SJCRH30 (cell line): Measurements from ENCODE around the gene FXYD7. TPM values are rescaled to one million over a fixed set of nuclear protein-coding genes. Genes with fewer than 3 reads are reported as not detected.
"Not testable (repeated sequence)": the region's sequence is repeated elsewhere in the genome, so short reads cannot be mapped to it uniquely, and the experiment has no call there.

Experiments
- DNase-seq, 2 experiments: peaks; one replicate each; pipeline ENCODE4 v3.0.0-alpha.2; 2015 to 2020
- H3K27ac ChIP-seq: fragments of 250-450 bp; sonication (Bioruptor Pico); 2 replicates; pipeline ENCODE4 v1.5.1; 2020; ENCODE audit warnings: mild to moderate bottlenecking, moderate library complexity
- H3K27me3 ChIP-seq: fragments of 250-450 bp; sonication (Bioruptor Pico); 2 replicates; pipeline ENCODE4 v1.5.1; 2020; ENCODE audit warnings: mild to moderate bottlenecking, moderate library complexity
- H3K36me3 ChIP-seq: fragments of 250-450 bp; sonication (Bioruptor Pico); 2 replicates; pipeline ENCODE4 v1.5.1; 2020; ENCODE audit warnings: mild to moderate bottlenecking, moderate library complexity
- H3K4me1 ChIP-seq: fragments of 250-450 bp; sonication (Bioruptor Pico); 2 replicates; pipeline ENCODE4 v1.5.1; 2020; ENCODE audit warnings: mild to moderate bottlenecking, moderate library complexity
- H3K4me3 ChIP-seq: fragments of 250-450 bp; sonication (Bioruptor Pico); 2 replicates; pipeline ENCODE4 v1.5.1; 2020; ENCODE audit warnings: mild to moderate bottlenecking, moderate library complexity
- H3K9me3 ChIP-seq: fragments of 250-450 bp; sonication (Bioruptor Pico); replicated peaks from 2 replicates; pipeline ENCODE4 v1.5.1; 2020; ENCODE audit warnings: mild to moderate bottlenecking, moderate library complexity
- total RNA-seq: library from RNA; depleted of rRNA; stranded (reverse); fragments of >200 nt; shearing (Covaris generic); gene quantifications from 2 replicates; pipeline ENCODE4 v1.2.3, GENCODE V29; 2014; rRNA removed

Gene FXYD7
- not detected in 2 replicates for total RNA-seq

- Histone ChIP-seq H3K36me3 (no peaks in the 10 kb centered on the region), H3K4me3 (no peak within 1 kb of the TSS), H3K4me1 (no peaks in the 10 kb centered on the region), H3K27ac (no peak within 1 kb of the TSS), H3K27me3 (peaks cover 18% of the 10 kb centered on the region; the same call in 1 of the 2 replicates), H3K9me3 (no peaks in the 10 kb centered on the region)
- DNase-seq, result no peak
Measured at GRCh38 chr19:35143231-35143715, at the start of gene FXYD7. Gene FXYD7, plus strand, starts transcription at chr19:35143255. Its CDS starts 79 bp downstream, at chr19:35143334.

GRCh38 chr19:35093430-35093829, 49.6 kb upstream of the FXYD7 start:
- Histone ChIP-seq H3K4me3 (no peak overlapping the region), H3K4me1 (peaks cover 4% of the 10 kb centered on the region; the same call in 1 of the 2 replicates), H3K27ac (no peak overlapping the region), H3K27me3 (0 out of 2 replicates have a peak, but pooled peaks cover 2% of the 10 kb centered on the region), H3K9me3 (no peaks in the 10 kb centered on the region), H3K36me3 (no peaks in the 10 kb centered on the region)
- DNase-seq, result no peak

DNA sequence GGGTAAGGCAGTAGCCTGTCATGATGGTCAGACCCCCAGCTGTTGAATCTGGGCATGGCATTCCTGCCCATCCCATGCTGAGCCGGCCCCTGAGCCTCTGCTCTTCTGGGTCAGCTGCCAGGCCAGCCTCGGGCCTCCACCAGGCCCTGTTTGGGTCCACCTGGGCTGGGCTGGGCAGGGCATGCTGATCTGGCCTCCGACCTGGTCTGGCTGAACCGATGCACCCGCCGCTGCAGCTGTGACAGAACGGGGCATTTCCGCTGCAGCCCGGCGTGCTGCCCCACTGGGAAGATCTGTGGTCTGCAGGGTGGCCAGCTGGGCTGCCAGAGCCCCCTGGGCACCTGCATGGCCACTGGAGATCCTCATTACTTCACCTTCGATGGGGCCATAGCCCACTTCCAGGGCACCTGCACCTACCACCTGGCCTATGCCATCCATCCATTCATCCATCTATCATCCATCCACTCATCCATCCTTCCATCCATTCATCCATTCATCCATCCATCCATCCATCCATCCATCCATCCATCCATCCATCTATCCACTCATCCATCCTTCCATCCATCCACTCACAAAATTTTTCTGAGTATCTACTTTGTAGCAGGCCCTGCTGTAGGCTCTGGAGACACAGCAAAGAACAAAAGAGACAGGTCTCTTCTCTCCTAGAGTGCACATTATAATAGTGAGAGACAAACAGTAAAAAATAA, 49.0 kb upstream of the FXYD7 start:
- 0 out of 2 replicates have a peak, but pooled peaks cover 2% of the 10 kb centered on the region for H3K27me3 ChIP-seq
- H3K27ac ChIP-seq, result no peak overlapping the region
- H3K4me3 ChIP-seq, result no peak overlapping the region
- no peaks in the 10 kb centered on the region for H3K36me3 ChIP-seq
- no peaks in the 10 kb centered on the region for H3K9me3 ChIP-seq
- no peak for DNase-seq
- no peaks in the 10 kb centered on the region; the same call in 1 of the 2 replicates for H3K4me1 ChIP-seq

DNA sequence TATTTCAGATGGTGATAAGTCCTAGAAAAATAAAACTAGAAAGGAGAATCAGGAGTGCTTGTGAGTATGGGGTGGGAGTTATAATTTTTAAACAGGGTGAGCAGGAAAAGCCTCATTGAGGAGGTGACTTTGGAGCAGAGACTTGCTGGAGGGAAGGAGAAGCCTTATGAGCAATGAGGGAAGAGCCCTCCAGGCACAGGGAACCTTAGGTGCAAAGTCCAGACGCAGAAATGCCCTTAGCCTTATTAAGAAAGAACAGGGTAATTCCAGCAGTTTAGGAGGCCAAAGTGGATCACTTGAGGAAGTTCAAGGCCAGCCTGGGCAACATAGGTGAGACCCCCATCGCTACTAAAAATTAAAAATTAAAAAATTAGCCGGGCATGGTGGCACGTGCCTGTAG, 48.4 kb upstream of the FXYD7 start:
- Histone ChIP-seq H3K27ac (no peak overlapping the region), H3K4me1 (no peaks in the 10 kb centered on the region), H3K4me3 (no peak overlapping the region), H3K9me3 (no peaks in the 10 kb centered on the region), H3K27me3 (0 out of 2 replicates have a peak, but pooled peaks cover 2% of the 10 kb centered on the region), H3K36me3 (no peaks in the 10 kb centered on the region)
- DNase-seq, result no peak

DNA sequence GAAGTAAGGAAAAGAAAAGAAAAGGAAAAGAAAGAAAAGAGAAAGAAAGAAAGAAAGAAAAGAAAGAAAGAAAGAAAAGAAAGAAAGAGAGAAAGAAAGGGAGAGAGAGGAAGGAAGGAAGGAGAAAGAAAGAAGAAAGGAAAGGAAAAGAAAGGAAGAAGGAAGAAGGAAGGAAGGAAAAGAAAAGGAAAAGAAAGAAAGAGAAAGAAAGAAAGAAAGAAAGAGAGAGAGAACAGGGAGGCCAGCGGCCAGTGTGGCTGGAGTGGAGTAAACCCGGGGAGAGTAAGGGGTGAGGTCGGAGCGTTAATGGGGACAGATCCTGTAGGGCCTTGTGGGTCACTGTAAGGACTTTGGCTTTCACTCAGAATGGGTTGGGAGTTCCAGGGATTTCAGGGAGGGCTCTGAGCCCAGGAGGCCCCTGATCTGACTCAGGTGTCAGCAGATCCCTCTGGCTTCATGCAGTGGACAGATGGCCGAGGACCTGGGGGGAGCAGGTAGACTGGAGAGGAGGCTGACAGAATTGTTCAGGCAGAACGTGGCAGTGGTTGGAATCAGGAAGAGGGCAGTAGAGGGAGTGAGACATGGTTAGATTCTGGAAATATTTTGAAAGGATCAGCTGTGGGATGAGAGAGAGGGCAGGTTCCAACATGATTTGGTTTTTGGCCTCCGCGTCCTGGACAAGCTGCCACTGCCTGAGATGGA, 47.2 kb upstream of the FXYD7 start:
- no peaks in the 10 kb centered on the region for H3K36me3 ChIP-seq
- DNase-seq, result no peak
- 0 out of 2 replicates have a peak, but pooled peaks cover 2% of the 10 kb centered on the region for H3K27me3 ChIP-seq
- no peak overlapping the region for H3K4me3 ChIP-seq
- no peak overlapping the region for H3K27ac ChIP-seq
- H3K4me1 ChIP-seq, result no peaks in the 10 kb centered on the region
- no peaks in the 10 kb centered on the region for H3K9me3 ChIP-seq

GRCh38 chr19:35098413-35099049, 44.5 kb upstream of the FXYD7 start:
- DNase-seq, result no peak
- H3K4me3 ChIP-seq, result no peak overlapping the region
- no peaks in the 10 kb centered on the region for H3K4me1 ChIP-seq
- H3K36me3 ChIP-seq, result no peaks in the 10 kb centered on the region
- H3K9me3 ChIP-seq, result no peaks in the 10 kb centered on the region
- H3K27ac ChIP-seq, result no peak overlapping the region
- 0 out of 2 replicates have a peak, but pooled peaks cover 2% of the 10 kb centered on the region for H3K27me3 ChIP-seq

DNA sequence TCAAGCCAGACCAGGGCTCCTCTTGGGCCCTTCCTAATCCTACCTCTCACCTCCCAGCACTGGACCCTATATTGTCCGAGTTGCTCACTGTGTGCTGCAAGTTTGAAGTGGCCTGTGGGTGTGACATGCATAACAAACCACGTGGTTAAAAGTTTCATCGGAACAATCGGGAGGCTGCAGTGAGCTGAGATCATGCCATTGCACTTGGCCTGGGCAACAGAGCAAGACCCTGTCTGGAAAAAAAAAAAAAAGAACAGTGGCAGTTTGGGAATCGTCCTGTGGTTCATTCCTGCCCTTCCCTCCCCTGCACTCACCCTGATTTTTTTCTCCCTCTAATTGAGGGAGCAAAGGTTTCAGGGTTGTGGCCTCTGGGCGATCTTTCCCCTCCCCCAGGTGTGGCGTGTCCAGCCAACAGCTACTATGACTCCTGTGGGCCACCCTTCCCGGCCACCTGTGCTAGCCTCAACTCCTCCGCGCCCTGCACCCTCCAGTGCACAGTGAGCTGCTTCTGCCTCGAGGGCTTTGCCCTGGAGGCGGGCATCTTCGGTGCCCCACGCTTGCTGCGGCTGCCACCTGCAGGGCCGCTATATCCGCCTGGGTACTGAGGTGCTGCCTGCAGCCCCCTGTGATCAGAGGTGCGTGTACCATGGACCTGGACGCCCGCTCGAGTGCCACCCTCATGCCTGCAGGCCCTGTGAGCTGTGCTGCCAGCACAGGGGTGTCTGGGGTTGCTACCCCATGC, 43.7 kb upstream of the FXYD7 start:
- H3K4me1 ChIP-seq, result no peaks in the 10 kb centered on the region

DNA sequence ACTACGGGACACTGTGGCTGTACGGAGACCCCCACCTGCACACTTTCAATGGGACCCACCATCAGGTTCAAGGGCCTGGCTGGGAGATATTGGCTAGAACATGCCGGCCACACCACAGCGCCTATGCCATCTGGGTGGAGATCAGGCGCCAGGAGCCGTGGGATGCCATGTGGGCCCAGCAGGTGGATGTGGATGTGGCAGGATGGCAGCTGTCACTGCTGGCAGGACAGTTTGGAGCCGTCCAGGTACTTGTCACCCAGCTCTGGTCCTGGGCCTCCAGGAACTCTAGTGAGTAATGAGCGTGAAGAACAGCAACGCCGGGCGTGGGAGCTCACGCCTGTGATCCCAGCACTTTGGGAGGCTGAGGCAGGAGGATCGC, 43.2 kb upstream of the FXYD7 start:
- Histone ChIP-seq H3K27ac (no peak overlapping the region), H3K4me3 (no peak overlapping the region), H3K9me3 (no peaks in the 10 kb centered on the region), H3K27me3 (no peaks in the 10 kb centered on the region), H3K36me3 (no peaks in the 10 kb centered on the region), H3K4me1 (no peaks in the 10 kb centered on the region)
- no peak for DNase-seq

More for the DNA sequence above, 43.7 kb upstream of the FXYD7 start:
- Histone ChIP-seq H3K4me3 (no peak overlapping the region), H3K9me3 (no peaks in the 10 kb centered on the region), H3K36me3 (no peaks in the 10 kb centered on the region), H3K27ac (no peak overlapping the region), H3K27me3 (no peaks in the 10 kb centered on the region)
- no peak for DNase-seq

DNA sequence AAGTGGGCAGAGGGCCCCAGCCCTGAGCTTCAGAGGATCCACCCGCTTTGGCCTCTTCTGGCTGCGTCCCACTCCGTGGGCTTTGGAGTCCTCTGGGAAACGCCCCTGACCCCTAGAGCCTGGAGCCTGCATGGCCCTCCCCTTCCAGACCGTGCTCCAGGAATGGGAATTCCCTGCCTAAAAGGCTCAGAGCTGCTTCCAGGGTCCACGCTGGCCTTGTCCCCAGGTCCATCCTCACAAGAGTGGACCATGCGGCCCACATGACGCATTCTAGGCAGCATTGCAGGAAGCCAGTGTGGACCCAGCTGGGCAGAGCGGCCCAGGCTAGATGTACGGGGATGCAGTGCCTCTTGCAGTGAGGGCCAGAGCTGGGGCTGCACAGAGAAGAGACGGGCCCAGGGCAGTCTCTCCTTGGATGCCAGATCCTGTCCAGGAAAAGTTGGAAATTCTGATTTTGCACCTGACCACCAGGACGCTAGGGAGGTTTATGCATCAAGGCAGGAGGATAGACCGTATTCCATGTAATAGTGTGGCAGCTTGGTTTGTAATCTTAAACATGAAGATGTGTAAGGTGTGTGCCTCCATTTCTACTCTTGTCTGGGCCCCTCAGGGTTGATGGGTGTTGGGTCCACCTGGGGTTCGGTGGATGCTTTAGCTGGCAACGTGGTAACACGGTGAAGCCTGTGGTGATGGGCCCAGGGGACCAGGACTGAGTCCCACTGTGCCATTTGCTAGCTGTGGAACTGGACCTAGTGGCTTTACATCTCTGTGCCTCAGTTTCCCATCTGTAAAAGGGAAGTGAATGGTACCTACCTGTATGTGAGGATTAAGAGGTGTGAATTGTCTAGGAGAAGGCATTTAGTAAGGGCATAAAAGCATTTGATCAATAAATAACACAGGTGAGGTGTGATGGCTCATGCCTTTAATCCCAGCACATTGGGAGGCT, 42.2 kb upstream of the FXYD7 start:
- H3K27me3 ChIP-seq, result no peaks in the 10 kb centered on the region
- DNase-seq, result no peak
- H3K4me3 ChIP-seq, result no peak overlapping the region
- no peaks in the 10 kb centered on the region for H3K4me1 ChIP-seq
- H3K9me3 ChIP-seq, result no peaks in the 10 kb centered on the region
- no peak overlapping the region for H3K27ac ChIP-seq
- no peaks in the 10 kb centered on the region for H3K36me3 ChIP-seq

DNA sequence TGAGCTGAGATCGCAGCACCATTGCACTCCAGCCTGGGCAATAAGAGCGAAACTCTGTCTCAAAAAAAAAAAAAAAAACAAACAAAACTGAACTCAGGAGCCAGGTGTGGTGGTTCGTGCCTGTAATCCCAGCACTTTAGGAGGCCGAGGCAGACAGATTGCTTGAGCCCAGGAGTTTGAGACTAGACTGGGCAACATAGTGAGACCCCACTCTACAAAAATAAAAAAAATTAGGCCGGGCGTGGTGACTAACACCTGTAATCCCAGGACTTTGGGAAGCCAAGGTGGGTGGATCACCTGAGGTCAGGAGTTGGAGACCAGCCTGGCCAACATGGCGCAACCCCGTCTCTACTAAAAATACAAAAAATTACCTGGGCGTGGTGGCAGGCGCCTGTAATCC, 41.1 kb upstream of the FXYD7 start:
- H3K4me3 ChIP-seq, H3K9me3 ChIP-seq: not testable (repeated sequence)

DNA sequence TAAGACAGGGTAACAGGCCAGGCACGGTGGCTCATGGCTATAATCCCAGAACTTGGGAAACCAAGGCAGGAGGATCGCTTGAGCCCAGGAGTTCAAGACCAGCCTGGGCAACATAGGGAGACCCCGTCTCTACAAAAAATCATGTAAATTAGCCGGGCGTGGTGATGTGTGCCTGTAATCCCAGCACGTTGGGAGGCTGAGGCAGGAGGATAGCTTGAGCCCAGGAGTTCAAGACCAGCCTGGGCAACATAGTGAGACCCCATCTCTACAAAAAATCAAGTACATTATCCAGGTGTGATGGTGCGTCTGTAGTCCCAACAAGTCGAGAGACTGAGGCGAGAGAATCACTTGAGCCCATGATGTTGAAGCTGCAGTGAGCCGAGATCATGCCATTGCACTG, 39.4 kb upstream of the FXYD7 start:
- H3K36me3 ChIP-seq, H3K27me3 ChIP-seq, H3K9me3 ChIP-seq, H3K4me3 ChIP-seq, DNase-seq, H3K27ac ChIP-seq, H3K4me1 ChIP-seq: not testable (repeated sequence)

More for the DNA sequence above, 41.1 kb upstream of the FXYD7 start:
- not testable (repeated sequence) for H3K27ac ChIP-seq, H3K27me3 ChIP-seq, DNase-seq, H3K4me1 ChIP-seq, H3K36me3 ChIP-seq

GRCh38 chr19:35104361-35104760, 38.7 kb upstream of the FXYD7 start:
- no peaks in the 10 kb centered on the region; the same call in 1 of the 2 replicates for H3K4me1 ChIP-seq

DNA sequence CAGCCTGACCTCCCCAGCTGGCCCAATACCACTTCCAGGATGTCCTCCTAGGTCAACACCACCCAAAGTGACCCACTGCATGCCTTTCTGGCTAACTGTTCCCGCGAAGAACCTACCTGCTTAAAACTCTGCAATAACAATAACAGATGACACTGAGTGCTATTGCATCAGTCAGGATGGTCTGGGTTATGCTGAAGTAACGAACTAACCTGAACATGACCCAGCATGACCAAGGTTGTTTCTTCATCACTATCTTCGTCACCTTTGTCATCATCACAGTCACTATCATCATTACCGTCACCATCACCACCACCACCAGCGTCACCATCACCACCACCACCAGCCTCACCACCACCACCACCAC, 38.0 kb upstream of the FXYD7 start:
- no peaks in the 10 kb centered on the region for H3K27me3 ChIP-seq
- H3K36me3 ChIP-seq, result no peaks in the 10 kb centered on the region
- no peak overlapping the region for H3K27ac ChIP-seq
- DNase-seq, result no peak
- no peaks in the 10 kb centered on the region; the same call in 1 of the 2 replicates for H3K9me3 ChIP-seq
- no peak overlapping the region for H3K4me3 ChIP-seq
- H3K4me1 ChIP-seq, result no peaks in the 10 kb centered on the region; the same call in 1 of the 2 replicates

More at GRCh38 chr19:35104361-35104760, 38.7 kb upstream of the FXYD7 start:
- no peak overlapping the region for H3K4me3 ChIP-seq
- no peaks in the 10 kb centered on the region for H3K36me3 ChIP-seq
- no peaks in the 10 kb centered on the region; the same call in 1 of the 2 replicates for H3K9me3 ChIP-seq
- H3K27me3 ChIP-seq, result no peaks in the 10 kb centered on the region
- no peak overlapping the region for H3K27ac ChIP-seq
- DNase-seq, result no peak
